IMR-90 (cell line): ENCODE measurements around the gene OR4D6. TPM values are rescaled to one million over a fixed set of nuclear protein-coding genes. Genes with fewer than 3 reads are reported as not detected.

Experiments used
- polyA plus RNA-seq, 3 experiments: library from polyadenylated mRNA; depleted of rRNA; stranded (reverse); fragments of >200 nt; gene quantifications; 2 replicates each; pipeline ENCODE4 v1.2.3, GENCODE V29; 2012; ENCODE audit warnings: low replicate concordance in 1 of 3
- total RNA-seq: library from RNA; depleted of rRNA; stranded (reverse); fragments of >200 nt; gene quantifications from 2 replicates; pipeline ENCODE4 v1.2.3, GENCODE V29; 2012; rRNA removed

The OR4D6 gene
- total and polyA plus RNA-seq, 2 of the 4 experiments (the other 2 are of a cell fraction) = not detected

Other genes with a start within 250 kb of the OR4D6 start
- not detected in 2 replicates for gene MPEG1, start 244.0 kb upstream of the OR4D6 start, total RNA-seq
- gene MPEG1, start 244.0 kb upstream of the OR4D6 start, polyA plus RNA-seq (2012; rRNA removed) = not detected in 2 replicates
- not detected in 2 replicates for gene OR5AN1, start 98.1 kb upstream of the OR4D6 start, total RNA-seq
- gene OR5AN1, start 98.1 kb upstream of the OR4D6 start, polyA plus RNA-seq (2012; rRNA removed) = not detected in 2 replicates
- not detected in 2 replicates for gene OR5A2, start 30.5 kb upstream of the OR4D6 start, total RNA-seq
- not detected in 2 replicates for gene OR5A2, start 30.5 kb upstream of the OR4D6 start, polyA plus RNA-seq (2012; rRNA removed)
- gene OR5A1, start 20.5 kb upstream of the OR4D6 start, total RNA-seq = not detected in 2 replicates
- not detected in 2 replicates for gene OR5A1, start 20.5 kb upstream of the OR4D6 start, polyA plus RNA-seq (2012; rRNA removed)
- gene OR4D10, start 16.4 kb downstream of the OR4D6 start, total RNA-seq = not detected in 2 replicates
- not detected in 2 replicates for gene OR4D10, start 16.4 kb downstream of the OR4D6 start, polyA plus RNA-seq (2012; rRNA removed)
- not detected in 2 replicates for gene OR4D11, start 46.6 kb downstream of the OR4D6 start, total RNA-seq
- gene OR4D11, start 46.6 kb downstream of the OR4D6 start, polyA plus RNA-seq (2012; rRNA removed) = not detected in 2 replicates
- gene OR4D9, start 54.6 kb downstream of the OR4D6 start, total RNA-seq = not detected in 2 replicates
- not detected in 2 replicates for gene OR4D9, start 54.6 kb downstream of the OR4D6 start, polyA plus RNA-seq (2012; rRNA removed)
- gene OSBP, start 158.8 kb downstream of the OR4D6 start, total RNA-seq = 27.2 and 27.4 TPM in 2 replicates
- 15.4 and 22.1 TPM in 2 replicates for gene OSBP, start 158.8 kb downstream of the OR4D6 start, polyA plus RNA-seq (2012; rRNA removed)
- gene PATL1, start 212.1 kb downstream of the OR4D6 start, total RNA-seq = 3.9 and 4.4 TPM in 2 replicates
- gene PATL1, start 212.1 kb downstream of the OR4D6 start, polyA plus RNA-seq (2012; rRNA removed) = 29.7 and 30.9 TPM in 2 replicates